NCI-H187 treated with DMSO at 0.1 percent for 48 hours (cell line): Measurements from ENCODE around the gene PTP4A1.
A peak's percentile ranks its signal among the peaks of the same experiment; 100 is the strongest.
"Not testable (repeated sequence)": the region's sequence is repeated elsewhere in the genome, so short reads cannot be mapped to it uniquely, and the experiment has no call there.

Source experiments
- DNase-seq: peaks from one replicate; lab custom pipeline; 2025; lab: John Stamatoyannopoulos, UW

The PTP4A1 gene

GRCh38 chr6:63582579-63583231 lies 10.4 kb downstream of the PTP4A1 start:
- no peak for DNase-seq

GRCh38 chr6:63584125-63584514 lies 11.8 kb downstream of the PTP4A1 start:
- DNase-seq: no peak

GRCh38 chr6:63584566-63584965 lies 12.3 kb downstream of the PTP4A1 start:
- no peak for DNase-seq

GRCh38 chr6:63585652-63586051 lies 13.4 kb downstream of the PTP4A1 start:
- not testable (repeated sequence) for DNase-seq

DNA sequence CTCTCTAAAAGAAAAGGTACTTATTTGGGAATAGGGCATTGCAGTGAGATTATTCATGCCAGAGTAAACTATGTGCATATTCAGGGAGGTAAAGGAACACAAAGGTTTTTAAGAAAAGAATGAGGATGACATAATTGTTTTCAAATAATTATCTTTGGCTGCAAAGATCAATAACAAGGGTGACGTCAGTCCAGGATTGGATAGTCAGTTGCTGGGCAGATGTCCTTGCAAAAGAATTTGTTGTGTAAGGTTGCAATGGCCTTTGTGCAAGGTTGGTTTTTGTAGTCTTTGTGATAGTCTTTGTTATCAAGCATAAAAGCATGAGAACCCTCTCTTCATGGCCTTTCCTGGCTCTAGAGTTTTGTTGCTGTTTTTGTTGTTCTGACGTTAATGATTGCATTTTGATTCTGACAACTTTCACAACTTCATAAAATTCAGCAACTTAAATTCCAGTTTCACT lies 17.7 kb downstream of the PTP4A1 start:
- no peak for DNase-seq

DNA sequence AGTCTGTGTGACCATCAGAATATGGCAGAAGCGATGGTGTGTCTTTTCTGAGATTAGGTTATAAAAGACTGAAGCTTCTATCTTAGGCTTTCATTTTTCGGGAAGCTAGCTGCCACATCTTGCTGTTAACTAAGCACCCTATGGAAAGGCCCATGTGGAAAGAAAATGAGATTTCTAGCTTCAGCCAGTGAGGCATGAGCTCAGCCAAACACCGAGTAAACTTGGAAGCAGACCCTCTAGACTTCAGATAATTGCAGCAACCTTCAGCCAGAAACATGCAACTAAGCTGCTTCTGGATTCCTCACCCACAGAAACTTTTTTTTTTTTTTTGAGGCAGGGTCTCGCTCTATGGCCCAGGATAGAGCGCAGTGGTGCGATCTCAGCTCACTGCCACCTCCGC lies 20.6 kb downstream of the PTP4A1 start:
- no peak for DNase-seq

- no peak for DNase-seq
Observed at GRCh38 chr6:63597141-63598048, 25.1 kb downstream of the PTP4A1 start.

DNA sequence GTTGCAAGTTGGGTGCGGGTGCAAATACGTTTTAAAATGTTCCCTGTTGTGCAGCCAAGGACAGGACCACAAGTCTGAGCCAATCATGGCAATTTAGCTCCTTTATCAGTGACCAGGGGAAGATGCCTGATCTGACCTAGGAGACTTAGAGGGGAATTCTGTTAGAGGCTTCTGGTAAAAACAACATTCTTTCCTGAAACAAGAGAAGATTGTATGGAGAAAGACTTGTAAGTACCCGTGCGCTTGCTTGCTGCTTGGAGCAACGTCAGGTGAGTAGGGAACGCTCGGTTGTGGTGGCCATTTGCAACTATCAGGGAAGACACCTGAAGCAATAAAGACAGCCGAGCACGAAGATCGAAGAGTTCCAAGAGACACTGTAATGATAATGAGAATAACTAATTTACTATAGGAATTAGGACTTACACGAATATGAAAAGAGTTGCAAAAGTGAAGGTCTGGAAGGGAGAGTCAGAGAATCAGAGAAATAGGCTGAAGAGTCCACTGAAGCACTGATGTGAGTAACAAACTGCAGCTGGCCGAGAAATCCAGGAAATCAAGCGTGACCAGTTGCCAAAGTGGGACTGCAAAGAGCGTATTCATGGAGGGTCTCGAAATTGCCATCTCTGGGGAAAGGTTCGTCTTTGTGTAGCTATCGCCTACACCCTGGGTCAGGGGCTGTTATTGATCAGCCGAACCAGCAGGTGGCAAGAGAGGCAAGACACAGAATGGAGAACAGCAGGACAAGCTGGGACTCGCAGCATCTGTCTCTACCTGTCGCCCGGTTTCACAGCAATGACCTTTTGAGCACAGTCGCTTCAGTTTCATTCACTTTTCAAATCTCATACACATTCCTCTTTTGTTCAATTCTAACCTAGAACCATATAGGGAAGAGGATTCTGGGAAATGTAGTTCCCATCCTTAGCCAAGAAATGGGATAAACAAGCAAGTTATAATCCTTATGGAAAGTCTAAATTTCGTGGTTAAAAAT lies 26.1 kb downstream of the PTP4A1 start:
- peak; percentile 24 for DNase-seq

- no peak for DNase-seq
Observed at GRCh38 chr6:63599243-63599642, 27.0 kb downstream of the PTP4A1 start.

- no peak for DNase-seq
Observed at GRCh38 chr6:63600136-63600535, 27.9 kb downstream of the PTP4A1 start.

- DNase-seq: no peak
Observed at GRCh38 chr6:63609231-63609630, 37.0 kb downstream of the PTP4A1 start.

GRCh38 chr6:63610944-63611343 lies 38.7 kb downstream of the PTP4A1 start:
- no peak for DNase-seq

DNA sequence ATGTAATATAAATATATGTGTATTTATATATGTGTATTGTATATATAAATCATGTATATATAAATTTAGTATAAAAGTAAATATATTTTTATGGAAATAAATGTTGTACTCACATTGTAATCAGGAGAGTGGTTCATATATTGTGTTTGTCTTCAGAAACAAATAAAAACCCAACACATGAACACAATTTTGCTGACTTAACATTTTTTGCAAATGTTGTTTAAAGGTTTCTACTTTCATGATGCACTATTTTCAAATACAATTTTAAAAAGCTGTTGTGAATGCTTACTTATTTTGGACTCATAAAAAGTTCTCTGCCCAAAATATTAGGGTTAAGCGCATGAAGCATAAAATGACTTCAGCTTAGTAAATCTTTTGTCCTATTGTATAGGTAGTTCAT lies 39.3 kb downstream of the PTP4A1 start:
- no peak for DNase-seq

- no peak for DNase-seq
Observed at GRCh38 chr6:63615590-63615989, 43.3 kb downstream of the PTP4A1 start.
